Neural cell (in vitro differentiated cells): ENCODE results near the gene RASGRP4. TPM values are rescaled to one million over a fixed set of nuclear protein-coding genes. Genes with fewer than 3 reads are reported as not detected.
A peak's percentile ranks its signal among the peaks of the same experiment; 100 is the strongest.

Experiments
- H2AFZ ChIP-seq: fragments of 200-600, 300-800 bp; sonication (generic), shearing (Covaris generic); 2 replicates; pipeline ENCODE4 v1.6.0; 2014; ENCODE audit warnings: low read depth, mild to moderate bottlenecking, antibody characterized with exemption, low read length, moderate library complexity
- H3F3A ChIP-seq: fragments of 200-600 bp; shearing (Covaris generic); 2 replicates; pipeline ENCODE4 v1.6.1; 2016; ENCODE audit warnings: mild to moderate bottlenecking, moderate library complexity, mixed read lengths, antibody characterized with exemption, low read length; ENCODE audit not compliant: insufficient read depth, poor library complexity, severe bottlenecking
- H3K27ac ChIP-seq: fragments of 200-600, 300-800 bp; sonication (generic), shearing (Covaris generic); 2 replicates; pipeline ENCODE4 v1.5.1; 2014; ENCODE audit warnings: mild to moderate bottlenecking, low read length, moderate library complexity
- H3K27me3 ChIP-seq: fragments of 300-800, 200-600 bp; sonication (generic), shearing (Covaris generic); 2 replicates; pipeline ENCODE4 v1.6.0; 2014; ENCODE audit warnings: mild to moderate bottlenecking, low read depth, low read length, moderate library complexity; ENCODE audit not compliant: insufficient read depth
- H3K36me3 ChIP-seq: fragments of 300-800, 200-600 bp; sonication (generic), shearing (Covaris generic); 2 replicates; pipeline ENCODE4 v1.5.1; 2014; ENCODE audit warnings: mild to moderate bottlenecking, antibody characterized with exemption, low read length, moderate library complexity; ENCODE audit not compliant: insufficient read depth
- H3K4me2 ChIP-seq: fragments of 300-800, 200-600 bp; sonication (generic), shearing (Covaris generic); 2 replicates; pipeline ENCODE4 v1.6.0; 2014; ENCODE audit warnings: mild to moderate bottlenecking, low read length
- H3K4me3 ChIP-seq: fragments of 300-800, 200-600 bp; sonication (generic), shearing (Covaris generic); 2 replicates; pipeline ENCODE4 v1.5.1; 2014; ENCODE audit warnings: mild to moderate bottlenecking, low read length, moderate library complexity
- H3K79me2 ChIP-seq: fragments of 200-600 bp; shearing (Covaris generic); replicated peaks from 2 replicates; pipeline ENCODE4 v1.6.0; 2014; ENCODE audit warnings: mild to moderate bottlenecking, low read length, moderate library complexity; ENCODE audit not compliant: insufficient read depth
- H3K9ac ChIP-seq: fragments of 300-800, 200-600 bp; sonication (generic), shearing (Covaris generic); 2 replicates; pipeline ENCODE4 v1.6.1; 2016; ENCODE audit warnings: mild to moderate bottlenecking, low read length, mixed read lengths
- H3K9me2 ChIP-seq: fragments of 200-600 bp; shearing (Covaris generic); 2 replicates; pipeline ENCODE4 v1.6.1; 2016; ENCODE audit warnings: mild to moderate bottlenecking, low read length, mixed read lengths; ENCODE audit not compliant: insufficient read depth
- H3K9me3 ChIP-seq: fragments of 200-600, 300-800 bp; sonication (generic), shearing (Covaris generic); 2 replicates; pipeline ENCODE4 v1.6.1; 2016; ENCODE audit warnings: mild to moderate bottlenecking, mixed run types, low read length, moderate library complexity, mixed read lengths
- H4K20me1 ChIP-seq: fragments of 200-600 bp; shearing (Covaris generic); 2 replicates; pipeline ENCODE4 v1.6.1; 2016; ENCODE audit warnings: mild to moderate bottlenecking, mixed run types; ENCODE audit not compliant: insufficient read depth
- EP300 ChIP-seq: fragments of 450-650 bp; conservative IDR thresholded peaks from 2 replicates; pipeline ENCODE4 v1.6.1; 2014; ENCODE audit warnings: antibody characterized with exemption, mild to moderate bottlenecking, moderate library complexity; ENCODE audit not compliant: poor library complexity, severe bottlenecking
- EZH2 ChIP-seq: fragments of 200-600, 300-800 bp; shearing (Covaris generic), sonication (generic); IDR thresholded peaks from 2 replicates; pipeline ENCODE4 v1.6.1; 2014; ENCODE audit warnings: antibody characterized with exemption, low read length, borderline replicate concordance, mild to moderate bottlenecking; ENCODE audit not compliant: insufficient read depth, poor library complexity, severe bottlenecking
- MXI1 ChIP-seq: fragments of 450-650 bp; conservative IDR thresholded peaks from 2 replicates; pipeline ENCODE4 v1.6.1; 2014; ENCODE audit warnings: antibody characterized with exemption, mild to moderate bottlenecking; ENCODE audit not compliant: poor library complexity, severe bottlenecking
- POLR2AphosphoS5 ChIP-seq: IDR thresholded peaks from 2 replicates; pipeline ENCODE4 v1.6.1; 2012
- RAD21 ChIP-seq: fragments of 450-650 bp; conservative IDR thresholded peaks from 2 replicates; pipeline ENCODE4 v1.6.1; 2014; ENCODE audit warnings: antibody characterized with exemption, mild to moderate bottlenecking, moderate library complexity
- REST ChIP-seq: IDR thresholded peaks from 2 replicates; pipeline ENCODE4 v1.6.1; 2012; ENCODE audit warnings: borderline replicate concordance
- SMC3 ChIP-seq: fragments of 450-650 bp; conservative IDR thresholded peaks from 2 replicates; pipeline ENCODE4 v1.6.1; 2014; ENCODE audit warnings: antibody characterized with exemption, mild to moderate bottlenecking, moderate library complexity; ENCODE audit not compliant: poor library complexity
- TAF1 ChIP-seq: IDR thresholded peaks from 2 replicates; pipeline ENCODE4 v1.6.1; 2012; ENCODE audit warnings: low read depth
- polyA plus RNA-seq: library from polyadenylated mRNA; depleted of rRNA; stranded (reverse); fragments of >200 nt; gene quantifications from 2 replicates; pipeline ENCODE4 v1.2.3, GENCODE V29; 2014
- TF ChIP-seq, protein P1 (sequence below): fragments of 450-650 bp; IDR thresholded peaks from 2 replicates; pipeline ENCODE4 v1.5.1; 2014; ENCODE audit warnings: antibody characterized with exemption, mild to moderate bottlenecking, moderate library complexity; ENCODE audit not compliant: poor library complexity, severe bottlenecking

Gene RASGRP4
- polyA plus RNA-seq, 1 donor from 2014 or later = not detected

DNA sequence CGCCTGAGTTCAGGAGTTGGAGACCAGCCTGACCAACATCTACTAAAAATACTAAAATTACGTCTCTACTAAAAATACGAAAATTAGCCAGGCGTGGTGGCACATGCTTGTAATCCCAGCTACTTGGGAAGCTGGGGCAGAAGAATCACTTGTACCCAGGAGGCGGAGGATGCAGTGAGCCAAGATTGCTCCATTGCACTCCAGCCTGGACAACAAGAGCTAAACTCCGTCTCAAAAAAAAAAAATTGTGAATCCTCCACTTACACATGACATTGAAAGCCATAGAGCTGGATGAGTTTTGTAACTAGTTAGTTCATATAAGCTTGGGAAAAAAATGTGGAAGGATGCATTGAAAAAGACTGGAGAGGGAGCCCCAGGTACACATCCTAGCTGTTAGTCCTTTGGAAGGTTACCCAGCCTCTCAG is 52.1 kb downstream of the RASGRP4 start:
- Histone ChIP-seq H4K20me1 (no peaks in the 10 kb centered on the region), H2AFZ (peak overlapping the region; percentile 32), H3K4me2 (peak overlapping the region; percentile 27), H3K36me3 (no peaks in the 10 kb centered on the region), H3K4me3 (peak overlapping the region; percentile 84), H3F3A (no peaks in the 10 kb centered on the region), H3K9me3 (no peaks in the 10 kb centered on the region), H3K27ac (peak overlapping the region; percentile 91), H3K9ac (peak overlapping the region; percentile 68), H3K79me2 (peaks cover 19% of the 10 kb centered on the region), H3K9me2 (no peaks in the 10 kb centered on the region), H3K27me3 (no peaks in the 10 kb centered on the region)
- peak; percentile 36 for TF ChIP-seq RAD21
- TF ChIP-seq EZH2 = no peak

- Histone ChIP-seq H3K79me2 (peaks cover 9% of the 10 kb centered on the region), H3K9me3 (no peaks in the 10 kb centered on the region), H3K9ac (no peak overlapping the region), H2AFZ (no peak overlapping the region), H3F3A (no peaks in the 10 kb centered on the region), H3K4me2 (no peak overlapping the region), H4K20me1 (no peaks in the 10 kb centered on the region), H3K27ac (no peak overlapping the region), H3K9me2 (no peaks in the 10 kb centered on the region), H3K27me3 (no peaks in the 10 kb centered on the region), H3K4me3 (no peak overlapping the region), H3K36me3 (no peaks in the 10 kb centered on the region)
- no peak for TF ChIP-seq RAD21
- TF ChIP-seq, protein P1, sequence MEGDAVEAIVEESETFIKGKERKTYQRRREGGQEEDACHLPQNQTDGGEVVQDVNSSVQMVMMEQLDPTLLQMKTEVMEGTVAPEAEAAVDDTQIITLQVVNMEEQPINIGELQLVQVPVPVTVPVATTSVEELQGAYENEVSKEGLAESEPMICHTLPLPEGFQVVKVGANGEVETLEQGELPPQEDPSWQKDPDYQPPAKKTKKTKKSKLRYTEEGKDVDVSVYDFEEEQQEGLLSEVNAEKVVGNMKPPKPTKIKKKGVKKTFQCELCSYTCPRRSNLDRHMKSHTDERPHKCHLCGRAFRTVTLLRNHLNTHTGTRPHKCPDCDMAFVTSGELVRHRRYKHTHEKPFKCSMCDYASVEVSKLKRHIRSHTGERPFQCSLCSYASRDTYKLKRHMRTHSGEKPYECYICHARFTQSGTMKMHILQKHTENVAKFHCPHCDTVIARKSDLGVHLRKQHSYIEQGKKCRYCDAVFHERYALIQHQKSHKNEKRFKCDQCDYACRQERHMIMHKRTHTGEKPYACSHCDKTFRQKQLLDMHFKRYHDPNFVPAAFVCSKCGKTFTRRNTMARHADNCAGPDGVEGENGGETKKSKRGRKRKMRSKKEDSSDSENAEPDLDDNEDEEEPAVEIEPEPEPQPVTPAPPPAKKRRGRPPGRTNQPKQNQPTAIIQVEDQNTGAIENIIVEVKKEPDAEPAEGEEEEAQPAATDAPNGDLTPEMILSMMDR = no peak
- no peak for TF ChIP-seq MXI1
- no peak for TF ChIP-seq REST
- TF ChIP-seq EZH2 = no peak
- TF ChIP-seq POLR2AphosphoS5 = no peak
- no peak for TF ChIP-seq EP300
These were observed 54.9 kb downstream of the RASGRP4 start for GRCh38 chr19:38371081-38371480.

GRCh38 chr19:38370299-38370698 is 55.7 kb downstream of the RASGRP4 start:
- no peaks in the 10 kb centered on the region for H3K9me3 ChIP-seq
- H3K4me2 ChIP-seq = no peak overlapping the region
- H3K9ac ChIP-seq = no peak overlapping the region
- H3K36me3 ChIP-seq = no peaks in the 10 kb centered on the region
- no peak overlapping the region for H2AFZ ChIP-seq
- H4K20me1 ChIP-seq = no peaks in the 10 kb centered on the region
- H3K9me2 ChIP-seq = no peaks in the 10 kb centered on the region
- H3K27me3 ChIP-seq = no peaks in the 10 kb centered on the region
- H3F3A ChIP-seq = no peaks in the 10 kb centered on the region
- H3K4me3 ChIP-seq = no peak overlapping the region
- TF ChIP-seq RAD21 (no peak), TAF1 (no peak), REST (no peak), SMC3 (no peak), MXI1 (no peak), EP300 (no peak), POLR2AphosphoS5 (no peak), EZH2 (no peak)
- TF ChIP-seq, protein P1 = no peak
- H3K79me2 ChIP-seq = peaks cover 2% of the 10 kb centered on the region
- H3K27ac ChIP-seq = no peak overlapping the region
